Choroid plexus epithelial cell (primary cell): ENCODE measurements around the gene PLEKHA1.

Experiments
- DNase-seq: peaks from one replicate; pipeline ENCODE4 v3.0.0-alpha.2; 2010; ENCODE audit warnings: low read depth
- H3K4me3 ChIP-seq: 2 replicates; pipeline ENCODE4 v1.5.1; 2011; ENCODE audit warnings: low read depth, mild to moderate bottlenecking, control low read depth, low read length, moderate library complexity
- TF ChIP-seq, protein P1 (sequence below): conservative IDR thresholded peaks from 2 replicates; pipeline ENCODE4 v1.5.1; 2011; ENCODE audit warnings: low read depth, mild to moderate bottlenecking, control low read depth, inconsistent platforms, low read length, moderate library complexity

Gene PLEKHA1

GRCh38 chr10:122374237-122374858, at the start of gene PLEKHA1:
Gene PLEKHA1, plus strand, starts transcription at chr10:122374708. Its CDS starts 18,493 bp downstream, at chr10:122393201.
- TF ChIP-seq, protein P1, sequence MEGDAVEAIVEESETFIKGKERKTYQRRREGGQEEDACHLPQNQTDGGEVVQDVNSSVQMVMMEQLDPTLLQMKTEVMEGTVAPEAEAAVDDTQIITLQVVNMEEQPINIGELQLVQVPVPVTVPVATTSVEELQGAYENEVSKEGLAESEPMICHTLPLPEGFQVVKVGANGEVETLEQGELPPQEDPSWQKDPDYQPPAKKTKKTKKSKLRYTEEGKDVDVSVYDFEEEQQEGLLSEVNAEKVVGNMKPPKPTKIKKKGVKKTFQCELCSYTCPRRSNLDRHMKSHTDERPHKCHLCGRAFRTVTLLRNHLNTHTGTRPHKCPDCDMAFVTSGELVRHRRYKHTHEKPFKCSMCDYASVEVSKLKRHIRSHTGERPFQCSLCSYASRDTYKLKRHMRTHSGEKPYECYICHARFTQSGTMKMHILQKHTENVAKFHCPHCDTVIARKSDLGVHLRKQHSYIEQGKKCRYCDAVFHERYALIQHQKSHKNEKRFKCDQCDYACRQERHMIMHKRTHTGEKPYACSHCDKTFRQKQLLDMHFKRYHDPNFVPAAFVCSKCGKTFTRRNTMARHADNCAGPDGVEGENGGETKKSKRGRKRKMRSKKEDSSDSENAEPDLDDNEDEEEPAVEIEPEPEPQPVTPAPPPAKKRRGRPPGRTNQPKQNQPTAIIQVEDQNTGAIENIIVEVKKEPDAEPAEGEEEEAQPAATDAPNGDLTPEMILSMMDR: no peak
- peak; percentile 96 for DNase-seq
- H3K4me3 ChIP-seq: peak within 1 kb of the TSS; percentile 87

- DNase-seq: no peak
- TF ChIP-seq, protein P1: no peak
- no peak overlapping the region for H3K4me3 ChIP-seq
These were observed 49.3 kb upstream of the PLEKHA1 start for GRCh38 chr10:122325235-122325634.

DNA sequence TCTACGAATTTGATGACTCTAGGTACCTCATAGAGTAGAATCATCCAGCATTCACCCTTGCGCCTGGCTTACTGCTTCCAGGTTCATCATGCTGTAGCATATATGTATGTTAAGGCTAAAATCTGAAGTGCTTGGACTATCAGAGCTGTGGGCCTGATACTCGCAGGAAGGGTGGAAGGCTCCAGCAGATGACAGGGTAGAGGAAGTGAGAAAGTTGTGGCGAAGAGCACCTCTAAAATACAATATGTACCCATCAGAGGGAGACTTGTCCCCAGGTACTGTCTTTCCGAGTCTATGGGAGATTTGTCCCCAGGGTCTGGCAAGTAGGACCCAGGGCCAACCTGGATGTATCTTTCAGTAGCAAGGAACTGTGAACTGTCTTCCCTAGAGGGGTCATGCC, 48.1 kb upstream of the PLEKHA1 start:
- H3K4me3 ChIP-seq: no peak overlapping the region
- DNase-seq: no peak
- TF ChIP-seq, protein P1: no peak

GRCh38 chr10:122326806-122327205, 47.7 kb upstream of the PLEKHA1 start:
- TF ChIP-seq, protein P1: no peak
- no peak for DNase-seq
- H3K4me3 ChIP-seq: no peak overlapping the region

DNA sequence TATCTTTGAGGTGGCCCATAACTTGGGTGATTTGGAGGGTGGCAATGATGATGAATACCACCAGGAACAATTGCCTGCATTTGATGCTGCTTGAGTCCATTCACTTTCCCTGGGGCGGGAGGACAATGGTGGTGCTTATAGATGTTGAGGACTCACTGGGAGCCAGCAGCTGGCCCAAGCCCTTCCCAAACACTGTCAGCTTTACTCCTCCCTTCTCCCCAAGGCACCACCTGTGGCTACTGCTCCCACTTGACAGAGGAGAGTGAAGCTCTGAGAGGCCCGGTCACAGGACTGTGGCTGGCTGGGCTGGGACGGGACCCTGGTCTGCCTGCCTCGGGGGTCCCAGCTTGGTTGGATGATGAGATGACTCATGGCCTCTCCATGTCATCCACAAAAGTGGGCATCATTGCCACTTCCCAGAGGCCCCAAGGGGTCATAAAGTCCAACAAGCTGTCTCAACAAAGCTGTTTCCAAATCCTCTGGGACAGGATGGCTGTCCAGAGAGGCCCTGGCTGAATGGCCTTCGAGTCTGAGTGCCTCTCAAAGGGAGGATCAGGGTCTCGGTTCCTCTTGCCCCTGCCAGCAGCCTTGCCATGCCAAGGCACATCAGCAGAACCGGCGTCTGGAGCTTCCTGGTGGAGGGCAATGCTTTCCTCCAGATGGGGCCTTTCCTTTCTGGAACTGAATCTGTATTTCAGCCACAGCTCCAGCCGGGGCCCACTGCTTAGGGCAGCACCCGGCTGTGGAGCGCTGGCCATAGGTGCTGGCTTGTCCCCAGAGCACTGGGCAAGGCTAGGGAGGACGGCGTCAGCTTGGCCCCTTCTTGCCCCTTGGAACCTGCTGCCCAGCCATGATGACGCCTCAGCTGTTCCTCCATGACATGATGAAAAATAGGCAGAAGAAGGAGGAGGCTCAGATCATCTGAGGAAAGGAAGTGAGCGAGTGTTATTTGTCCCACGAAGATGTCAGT, 47.0 kb upstream of the PLEKHA1 start:
- TF ChIP-seq, protein P1: no peak
- no peak overlapping the region for H3K4me3 ChIP-seq
- no peak for DNase-seq

- TF ChIP-seq, protein P1: no peak
- no peak overlapping the region for H3K4me3 ChIP-seq
- no peak for DNase-seq
These were observed 45.8 kb upstream of the PLEKHA1 start for GRCh38 chr10:122328676-122329075.
